Natural killer cell (primary cell): ENCODE measurements around the gene SHISAL2A. TPM values are rescaled to one million over a fixed set of nuclear protein-coding genes. Genes with fewer than 3 reads are reported as not detected.

ENCODE experiments used
- ATAC-seq, 3 donors: fragments of 150-1000 bp in 2 of 3; fragments of 200-7000 bp in 1 of 3; cut with Tn5 transposase; 1 replicate in 1 of 3; 2 replicates in 2 of 3; pipeline ENCODE4 v1.10.0; 2021; ENCODE audit warnings: mild to moderate bottlenecking in 2 of 3, moderate library complexity in 2 of 3
- DNase-seq, 2 donors: peaks; one replicate each; pipeline versions ENCODE4 v3.0.0 to v3.0.0-alpha.2; 2013 to 2021; ENCODE audit warnings: mixed read lengths in 1 of 2
- H3K27ac ChIP-seq: one replicate; pipeline ENCODE4 v1.5.1; 2013; ENCODE audit warnings: mild to moderate bottlenecking, low read length
- H3K27me3 ChIP-seq: one replicate; pipeline ENCODE4 v1.6.1; 2013; ENCODE audit warnings: low read length; ENCODE audit not compliant: control insufficient read depth, insufficient read depth
- H3K36me3 ChIP-seq: one replicate; pipeline ENCODE4 v1.6.1; 2013; ENCODE audit warnings: low read length; ENCODE audit not compliant: control insufficient read depth, insufficient read depth
- H3K4me1 ChIP-seq: one replicate; pipeline ENCODE4 v1.6.1; 2013; ENCODE audit warnings: low read length; ENCODE audit not compliant: control insufficient read depth, insufficient read depth
- H3K4me3 ChIP-seq: one replicate; pipeline ENCODE4 v1.5.1; 2013; ENCODE audit warnings: low read length
- H3K9me3 ChIP-seq: one replicate; pipeline ENCODE4 v1.6.1; 2013; ENCODE audit warnings: low read length; ENCODE audit not compliant: control insufficient read depth, insufficient read depth
- H3K27ac Mint-ChIP-seq, 2 donors: one replicate each; pipeline ENCODE4 v1.8.0; 2022; ENCODE audit warnings: mild to moderate bottlenecking in 2 of 2, mixed read lengths in 2 of 2, moderate library complexity in 1 of 2
- H3K27me3 Mint-ChIP-seq, 2 donors: one replicate each; pipeline ENCODE4 v1.8.0; 2022; ENCODE audit warnings: low read depth in 2 of 2, mixed read lengths in 2 of 2
- H3K36me3 Mint-ChIP-seq: one replicate; pipeline ENCODE4 v1.8.0; 2022; ENCODE audit warnings: mixed read lengths
- H3K4me1 Mint-ChIP-seq, 2 donors: one replicate each; pipeline ENCODE4 v1.8.0; 2022; ENCODE audit warnings: mixed read lengths in 2 of 2
- H3K4me3 Mint-ChIP-seq: one replicate; pipeline ENCODE4 v1.8.0; 2022; ENCODE audit warnings: mild to moderate bottlenecking, moderate library complexity, mixed read lengths
- H3K9me3 Mint-ChIP-seq, 2 donors: one replicate each; pipeline ENCODE4 v1.8.0; 2022; ENCODE audit warnings: mixed read lengths in 2 of 2
- WGBS: methylation state at CpG from one replicate; pipeline ENCODE4 v1.1.7; 2013; ENCODE audit warnings: missing lambda C conversion rate; ENCODE audit not compliant: insufficient coverage; 5-methylcytosine and 5-hydroxymethylcytosine counted together
- intact Hi-C: fragments of 100-400 bp; cut with micrococcal nuclease; formaldehyde crosslinking; loops from one replicate; pipeline ENCODE4 v1.14.2; 2022
- total RNA-seq, 4 donors: library from RNA; stranded (reverse); fragments of 120-200 nt in 1 of 4; gene quantifications; one replicate each; pipeline versions ENCODE4 v1.2.3 to v1.2.4, GENCODE V29; 2013 to 2022
- TF ChIP-seq, protein P1 (sequence below): fragments of 200-600 bp; IDR thresholded peaks from one replicate; pipeline ENCODE4 v1.8.0; 2022; ENCODE audit warnings: antibody characterized with exemption

SHISAL2A gene
- total RNA-seq, 3 donors from 2014 or later (not counting 1 experiment from before 2014, with no cell fraction given), result 14.0 to 31.4 (median 16.2) TPM

DNA sequence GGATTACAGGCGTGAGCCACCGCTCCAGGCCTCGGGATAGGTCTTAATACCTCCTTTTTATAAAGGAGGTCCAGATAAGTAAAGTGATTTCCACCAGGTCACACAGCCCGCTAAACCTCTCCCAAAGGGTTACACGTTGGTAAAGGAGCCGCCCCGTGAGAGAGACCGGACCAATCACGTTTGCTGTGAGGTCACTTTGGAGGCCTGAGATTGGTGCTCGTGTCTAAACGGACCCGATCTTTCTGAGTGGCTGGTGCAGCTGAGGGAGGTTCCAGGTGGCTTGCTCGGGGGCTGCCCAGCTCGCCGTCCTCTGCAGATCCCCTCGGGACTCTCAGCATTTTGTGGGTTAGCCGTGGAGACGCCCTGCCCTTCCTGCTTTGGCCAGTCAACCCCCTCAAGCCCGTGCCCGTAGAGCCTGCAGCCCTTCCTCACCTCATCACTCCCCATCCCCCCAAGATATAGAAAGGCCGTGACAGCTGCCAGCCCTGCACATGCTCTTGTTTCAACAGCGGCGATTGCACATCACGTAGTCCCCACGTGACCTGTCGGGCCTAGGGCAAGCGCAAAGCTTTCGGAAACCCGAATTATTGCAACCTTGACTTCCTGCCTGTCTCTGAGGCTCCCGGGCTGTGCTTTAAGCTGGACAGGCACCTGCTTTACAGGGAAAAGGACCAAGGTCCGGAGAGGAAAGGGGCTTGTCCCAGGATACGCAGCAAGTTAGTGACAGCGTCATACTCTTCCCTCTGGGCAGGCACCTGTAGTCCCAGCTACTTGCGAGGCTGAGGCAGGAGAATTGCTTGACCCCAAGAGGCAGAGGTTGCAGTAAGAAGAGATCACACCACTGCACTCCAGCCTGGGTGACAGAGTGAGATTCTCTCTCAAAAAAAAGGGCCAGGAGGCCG, 70.2 kb downstream of the SHISAL2A start:
- H3K4me3 ChIP-seq, result peak overlapping the region; percentile 43
- intact Hi-C loops, result no loop called here
- 7% methylated on average over 35 of the region's 35 CpGs for WGBS

DNA sequence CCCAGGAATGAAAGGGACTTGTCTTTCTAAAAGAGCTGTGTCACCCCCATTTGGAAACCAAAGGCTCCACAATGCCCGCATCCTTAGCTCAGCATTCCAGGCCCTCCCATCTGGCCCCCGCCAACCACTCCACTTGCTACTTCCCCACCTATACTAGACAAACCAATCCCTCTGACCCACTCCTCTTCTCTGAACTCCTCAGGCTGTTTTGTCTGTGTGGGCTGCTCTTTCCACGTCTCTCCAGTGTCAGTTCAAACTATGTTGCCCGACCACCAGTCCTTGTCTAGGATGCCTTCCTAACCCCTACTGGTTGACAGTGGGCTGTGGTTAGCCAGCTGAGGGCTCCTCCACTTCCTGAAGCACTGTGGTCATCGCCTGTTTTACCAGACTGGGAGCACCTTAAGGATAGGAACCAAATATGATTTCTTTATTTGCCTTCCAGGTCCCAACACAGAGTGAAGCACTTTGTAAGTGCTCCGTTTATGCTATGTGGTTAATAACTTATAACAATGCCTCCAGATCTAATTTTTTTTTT, 73.2 kb downstream of the SHISAL2A start:
- Histone ChIP-seq H3K4me1 (peaks cover 15% of the 10 kb centered on the region), H3K36me3 (no peaks in the 10 kb centered on the region), H3K27me3 (no peaks in the 10 kb centered on the region), H3K4me3 (no peak overlapping the region), H3K9me3 (no peaks in the 10 kb centered on the region), H3K27ac (no peak overlapping the region)
- intact Hi-C loops, result no loop called here
- ATAC-seq (no peak), DNase-seq (no peak)
- H3K4me3 Mint-ChIP-seq, result peak overlapping the region; percentile 4
- no peaks in the 10 kb centered on the region for H3K9me3 Mint-ChIP-seq
- H3K27me3 Mint-ChIP-seq, result peaks cover 7 to 15% of the 10 kb centered on the region in 2 donors
- WGBS, result 67% methylated on average over 5 of the region's 6 CpGs
- H3K27ac Mint-ChIP-seq, result no peak overlapping the region
- H3K36me3 Mint-ChIP-seq, result no peaks in the 10 kb centered on the region
- peaks cover 9 to 18% of the 10 kb centered on the region in 2 donors for H3K4me1 Mint-ChIP-seq
- TF ChIP-seq, protein P1, sequence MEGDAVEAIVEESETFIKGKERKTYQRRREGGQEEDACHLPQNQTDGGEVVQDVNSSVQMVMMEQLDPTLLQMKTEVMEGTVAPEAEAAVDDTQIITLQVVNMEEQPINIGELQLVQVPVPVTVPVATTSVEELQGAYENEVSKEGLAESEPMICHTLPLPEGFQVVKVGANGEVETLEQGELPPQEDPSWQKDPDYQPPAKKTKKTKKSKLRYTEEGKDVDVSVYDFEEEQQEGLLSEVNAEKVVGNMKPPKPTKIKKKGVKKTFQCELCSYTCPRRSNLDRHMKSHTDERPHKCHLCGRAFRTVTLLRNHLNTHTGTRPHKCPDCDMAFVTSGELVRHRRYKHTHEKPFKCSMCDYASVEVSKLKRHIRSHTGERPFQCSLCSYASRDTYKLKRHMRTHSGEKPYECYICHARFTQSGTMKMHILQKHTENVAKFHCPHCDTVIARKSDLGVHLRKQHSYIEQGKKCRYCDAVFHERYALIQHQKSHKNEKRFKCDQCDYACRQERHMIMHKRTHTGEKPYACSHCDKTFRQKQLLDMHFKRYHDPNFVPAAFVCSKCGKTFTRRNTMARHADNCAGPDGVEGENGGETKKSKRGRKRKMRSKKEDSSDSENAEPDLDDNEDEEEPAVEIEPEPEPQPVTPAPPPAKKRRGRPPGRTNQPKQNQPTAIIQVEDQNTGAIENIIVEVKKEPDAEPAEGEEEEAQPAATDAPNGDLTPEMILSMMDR, result no peak

More for the DNA sequence above, 70.2 kb downstream of the SHISAL2A start:
- peaks cover 15 to 25% of the 10 kb centered on the region in 2 donors for H3K4me1 Mint-ChIP-seq
- TF ChIP-seq, protein P1, result no peak
- peaks cover 20% of the 10 kb centered on the region for H3K4me1 ChIP-seq
- H3K27ac ChIP-seq, result peak overlapping the region; percentile 90
- H3K27me3 ChIP-seq, result no peaks in the 10 kb centered on the region
- H3K27me3 Mint-ChIP-seq, result peaks cover 2 to 13% of the 10 kb centered on the region in 2 donors
- peak overlapping the region; percentile 95 for H3K4me3 Mint-ChIP-seq
- peak; percentile 76 to 91 for DNase-seq
- peak; percentile 91 to 96 (median 93) for ATAC-seq
- no peaks in the 10 kb centered on the region for H3K36me3 ChIP-seq
- H3K36me3 Mint-ChIP-seq, result no peaks in the 10 kb centered on the region
- peak overlapping the region; percentile 97 to 98 for H3K27ac Mint-ChIP-seq
- no peaks in the 10 kb centered on the region for H3K9me3 Mint-ChIP-seq
- no peaks in the 10 kb centered on the region for H3K9me3 ChIP-seq

Other genes with a start within 250 kb of the SHISAL2A start
- gene ORC1, start 228.7 kb upstream of the SHISAL2A start, total RNA-seq, result 1 to 10 TPM; 1.9 to 2.6 (median 2.1) TPM
- 10 to 100 TPM; 73.9 to 97.2 (median 95.4) TPM for gene PRPF38A, start 228.6 kb upstream of the SHISAL2A start, total RNA-seq
- 100 to 1,000 TPM; 124 to 156 (median 125) TPM for gene TUT4, start 80.1 kb upstream of the SHISAL2A start, total RNA-seq
- gene GPX7, start 30.8 kb upstream of the SHISAL2A start, total RNA-seq, result 10 to 100 TPM in 2 of 3 donors, 1 to 10 TPM in 1; 9.7 to 10.6 (median 10.2) TPM
- gene COA7, start 65.2 kb downstream of the SHISAL2A start, total RNA-seq, result 1 to 10 TPM; 1.8 to 4.7 (median 3.9) TPM
- 10 to 100 TPM in 2 of 3 donors, 1 to 10 TPM in 1; 7.4 to 11.8 (median 10.7) TPM for gene ZYG11B, start 93.3 kb downstream of the SHISAL2A start, total RNA-seq
- under 1 TPM in 1 of 3 donors, not detected in 2; 0.58 TPM for gene ZYG11A, start 209.6 kb downstream of the SHISAL2A start, total RNA-seq